DMS53 treated with DMSO at 0.1 percent for 48 hours (cell line): ENCODE data around the gene SIGLEC7.

Experiments used
- DNase-seq: peaks from one replicate; lab custom pipeline; 2025; ENCODE audit not compliant: unreplicated experiment; lab: John Stamatoyannopoulos, UW

The SIGLEC7 gene

DNA sequence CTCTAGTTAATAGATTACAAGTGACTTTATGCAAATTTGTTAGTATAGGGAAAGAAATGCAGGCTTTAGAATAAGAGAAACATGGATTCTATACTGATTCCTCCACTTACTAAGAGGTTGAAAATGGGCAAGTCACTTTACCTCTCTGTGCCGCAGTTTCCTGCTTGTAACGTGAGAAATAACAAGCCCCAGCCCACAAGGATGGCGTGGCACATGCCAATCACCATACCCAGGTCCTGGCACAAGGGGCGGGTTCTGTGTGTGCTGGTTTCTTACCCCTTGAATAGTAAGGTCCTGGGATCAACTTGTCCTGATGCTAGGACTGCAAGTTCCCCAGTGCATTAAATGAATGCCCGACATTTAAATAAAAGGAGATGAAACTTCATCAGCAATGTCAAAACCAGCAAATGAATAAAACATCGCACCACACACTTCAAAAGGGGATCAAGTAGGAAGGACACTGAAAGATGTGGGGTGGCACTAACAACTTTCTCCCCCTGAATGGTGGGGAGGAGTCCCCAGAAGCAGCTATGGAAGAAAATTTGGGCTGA, 25.3 kb upstream of the SIGLEC7 start:
- DNase-seq: no peak

DNA sequence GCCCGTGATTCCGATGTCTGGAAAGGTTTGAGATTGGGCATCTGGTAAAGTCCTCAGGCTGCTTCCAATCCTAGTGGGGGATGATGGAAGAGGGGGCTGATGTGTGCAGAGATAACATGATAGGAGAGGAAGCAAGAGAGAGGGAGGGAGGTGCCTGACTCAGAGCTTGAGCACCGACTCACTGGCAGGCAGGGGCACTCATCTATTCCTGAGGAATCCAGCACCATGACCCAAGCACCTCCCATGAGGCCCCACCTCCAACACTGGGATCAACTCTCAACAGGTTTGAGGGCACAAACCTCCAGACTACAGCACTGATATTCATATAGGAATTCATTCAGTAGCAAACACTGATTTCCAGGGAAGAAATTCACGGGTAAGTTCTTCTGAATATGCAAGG, 23.0 kb upstream of the SIGLEC7 start:
- DNase-seq: no peak

DNA sequence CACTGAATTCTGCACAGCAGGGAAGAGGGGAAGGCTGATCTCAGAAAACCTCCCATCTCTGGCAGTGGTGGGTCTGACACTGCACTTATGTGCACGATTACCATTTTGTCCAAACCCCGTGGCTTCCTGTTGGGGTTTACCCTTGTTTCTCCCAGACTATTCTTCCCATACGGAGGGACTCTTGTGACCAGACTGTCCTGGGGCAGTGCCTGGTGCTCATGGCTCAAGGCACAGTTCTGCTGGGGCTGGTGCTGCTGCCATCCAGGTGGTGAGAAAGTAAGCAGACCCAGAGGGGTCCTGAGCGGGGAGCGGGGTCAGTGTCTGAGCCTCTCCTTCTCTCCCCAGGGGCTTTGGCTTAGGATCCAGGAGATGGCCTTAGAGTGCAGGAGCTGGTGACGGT, 22.5 kb upstream of the SIGLEC7 start:
- DNase-seq: no peak

DNA sequence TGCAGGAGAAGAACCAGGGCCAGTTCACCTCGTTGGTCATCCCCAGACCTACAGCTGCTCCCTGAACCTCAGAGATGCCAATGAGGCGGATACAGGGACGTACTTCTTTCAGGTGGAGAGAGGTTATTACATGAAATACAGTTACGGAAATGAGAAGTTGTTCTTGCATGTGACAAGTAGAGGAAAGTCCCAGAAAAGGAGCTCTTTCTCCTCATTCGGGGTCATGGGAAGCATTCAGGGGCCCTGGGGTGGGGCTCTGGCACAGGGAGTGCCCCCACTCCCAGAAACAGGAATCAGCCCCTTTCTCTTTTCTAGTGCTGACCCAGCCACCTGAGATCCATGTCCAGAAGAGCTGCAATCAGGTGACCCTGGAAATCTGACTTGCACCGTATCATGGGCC, 21.9 kb upstream of the SIGLEC7 start:
- no peak for DNase-seq

DNA sequence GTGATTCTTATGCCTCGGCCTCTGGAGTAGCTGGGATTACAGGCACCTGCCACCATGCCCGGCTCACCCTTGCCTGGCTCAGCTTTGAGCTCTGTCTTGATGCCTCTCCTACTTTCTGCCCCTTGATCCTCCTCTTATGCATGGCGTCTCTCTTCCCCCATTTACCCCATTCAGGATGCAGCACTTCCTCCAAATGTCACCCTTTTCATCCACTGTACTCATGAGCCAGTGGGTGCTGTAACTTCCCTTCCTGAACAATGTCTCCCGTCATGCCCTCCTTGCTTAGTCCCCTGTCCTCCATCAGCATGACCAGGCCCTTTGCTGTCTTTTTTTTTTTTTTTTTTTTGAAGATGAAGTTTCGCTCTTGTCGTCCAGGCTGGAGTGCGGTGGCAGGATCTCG, 20.8 kb upstream of the SIGLEC7 start:
- no peak for DNase-seq

DNA sequence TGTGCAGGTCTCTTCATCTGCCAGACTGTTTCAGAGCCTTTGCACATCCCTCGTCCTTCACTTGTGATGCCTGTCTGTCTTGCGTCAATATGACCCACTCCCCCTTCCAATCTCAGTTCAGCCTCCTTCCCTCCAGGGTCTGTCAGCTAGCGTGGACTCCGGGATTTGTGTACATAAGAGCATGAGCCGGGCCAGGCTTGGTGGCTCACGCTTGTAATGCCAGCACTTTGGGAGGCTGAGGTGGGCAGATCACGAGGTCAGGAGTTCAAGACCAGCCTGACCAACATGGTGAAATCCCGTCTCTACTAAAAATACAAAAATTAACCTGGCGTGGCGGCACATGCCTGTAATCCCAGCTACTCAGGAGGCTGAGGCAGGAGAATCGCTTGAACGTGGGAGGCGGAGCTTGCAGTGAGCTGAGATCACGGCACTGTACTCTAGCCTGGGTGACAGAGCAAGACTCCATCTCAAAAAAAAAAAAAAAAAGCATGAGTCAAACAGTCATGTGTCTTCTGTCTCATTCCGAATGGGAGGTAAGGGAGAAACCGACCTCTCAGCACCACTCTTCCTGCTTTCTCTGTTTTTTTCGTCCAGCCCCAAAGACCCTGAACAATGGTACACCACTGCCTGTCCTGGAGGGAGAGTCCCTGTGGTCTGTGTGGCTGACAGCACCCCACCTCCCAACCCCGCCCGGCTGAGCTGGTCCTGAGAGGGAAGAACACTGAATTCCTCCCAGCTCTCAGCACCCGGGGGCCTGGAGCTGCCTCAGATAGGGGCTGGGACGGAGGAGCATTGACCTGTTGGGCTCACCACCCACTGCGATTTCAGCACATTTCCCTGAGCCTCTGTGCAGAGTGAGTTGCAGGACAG, 19.8 kb upstream of the SIGLEC7 start:
- DNase-seq: no peak

DNA sequence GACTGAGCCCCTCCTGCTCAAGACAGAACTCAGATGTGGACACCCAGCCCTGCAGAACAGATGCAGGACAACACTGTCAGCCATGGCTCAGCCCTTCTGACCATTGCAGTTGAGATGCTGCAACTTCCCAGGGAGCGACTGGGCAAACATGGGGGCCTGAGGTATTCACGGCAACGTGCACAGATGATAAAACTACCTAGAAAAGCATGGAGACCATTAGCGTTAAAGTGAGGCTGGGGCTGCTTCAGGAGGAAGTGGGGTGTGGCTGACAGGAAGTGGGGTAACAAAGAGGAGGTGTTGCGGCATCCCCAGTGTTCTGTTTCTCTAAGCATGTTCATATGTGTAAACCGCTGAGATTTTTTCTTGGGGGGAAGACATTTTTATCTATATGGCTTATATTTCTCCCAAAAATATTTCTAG, 18.7 kb upstream of the SIGLEC7 start:
- no peak for DNase-seq

DNA sequence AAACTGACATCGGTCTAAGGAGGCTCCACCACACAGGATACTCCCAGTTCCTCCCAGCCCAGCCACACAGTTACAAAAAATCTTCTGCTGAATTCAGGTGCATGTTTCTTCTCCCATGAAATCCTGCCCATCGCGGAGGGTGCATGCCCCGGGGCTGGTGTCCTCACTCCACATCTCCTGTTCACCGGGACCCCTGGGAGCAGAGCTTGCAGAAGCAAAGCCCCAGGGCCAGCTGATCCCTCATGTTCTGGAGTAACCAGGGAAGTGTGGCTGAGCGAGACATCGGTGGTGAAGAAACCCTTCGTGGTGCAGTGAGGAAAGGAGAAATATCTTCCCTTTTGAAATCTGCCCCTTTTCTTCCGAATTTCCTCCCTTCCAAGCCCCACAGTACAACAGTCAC, 18.3 kb upstream of the SIGLEC7 start:
- DNase-seq: no peak

DNA sequence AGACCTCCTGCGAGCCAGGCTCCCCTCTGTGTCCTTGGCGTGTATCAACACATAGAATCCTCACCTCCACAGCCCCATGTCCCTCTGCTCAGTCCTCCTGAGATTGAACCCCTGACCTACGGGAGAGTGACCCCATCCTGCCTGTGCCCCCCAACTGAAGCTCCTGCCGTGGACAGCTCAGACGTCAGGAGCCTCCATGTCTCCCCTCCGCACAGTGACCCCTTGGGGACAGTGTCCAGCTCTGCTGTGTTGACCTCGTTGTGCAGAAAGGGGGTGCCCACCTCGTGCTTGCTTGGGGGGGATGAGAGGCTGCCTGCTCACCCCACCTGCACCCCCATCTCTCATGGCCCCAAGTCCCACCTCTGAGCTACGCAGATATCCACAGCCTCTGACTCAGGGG, 17.9 kb upstream of the SIGLEC7 start:
- no peak for DNase-seq

DNA sequence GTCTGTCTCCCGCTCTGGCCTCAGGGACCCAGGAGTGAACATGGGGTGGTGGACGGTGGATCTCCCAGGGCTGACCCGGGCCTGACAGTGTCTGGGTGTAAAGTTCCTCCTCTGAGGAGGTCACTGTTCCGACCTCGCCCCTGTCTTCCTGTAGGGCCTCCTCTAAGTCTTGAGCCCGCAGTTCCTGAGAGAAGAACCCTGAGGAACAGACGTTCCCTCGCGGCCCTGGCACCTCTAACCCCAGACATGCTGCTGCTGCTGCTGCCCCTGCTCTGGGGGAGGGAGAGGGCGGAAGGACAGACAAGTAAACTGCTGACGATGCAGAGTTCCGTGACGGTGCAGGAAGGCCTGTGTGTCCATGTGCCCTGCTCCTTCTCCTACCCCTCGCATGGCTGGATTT, 17.4 kb upstream of the SIGLEC7 start, which contains the start of gene SIGLEC9:
Gene SIGLEC9 (plus strand): TSS at position 178 of the 400 bp plus-strand sequence. CDS start 69 bp downstream, at position 247.
- DNase-seq: no peak

DNA sequence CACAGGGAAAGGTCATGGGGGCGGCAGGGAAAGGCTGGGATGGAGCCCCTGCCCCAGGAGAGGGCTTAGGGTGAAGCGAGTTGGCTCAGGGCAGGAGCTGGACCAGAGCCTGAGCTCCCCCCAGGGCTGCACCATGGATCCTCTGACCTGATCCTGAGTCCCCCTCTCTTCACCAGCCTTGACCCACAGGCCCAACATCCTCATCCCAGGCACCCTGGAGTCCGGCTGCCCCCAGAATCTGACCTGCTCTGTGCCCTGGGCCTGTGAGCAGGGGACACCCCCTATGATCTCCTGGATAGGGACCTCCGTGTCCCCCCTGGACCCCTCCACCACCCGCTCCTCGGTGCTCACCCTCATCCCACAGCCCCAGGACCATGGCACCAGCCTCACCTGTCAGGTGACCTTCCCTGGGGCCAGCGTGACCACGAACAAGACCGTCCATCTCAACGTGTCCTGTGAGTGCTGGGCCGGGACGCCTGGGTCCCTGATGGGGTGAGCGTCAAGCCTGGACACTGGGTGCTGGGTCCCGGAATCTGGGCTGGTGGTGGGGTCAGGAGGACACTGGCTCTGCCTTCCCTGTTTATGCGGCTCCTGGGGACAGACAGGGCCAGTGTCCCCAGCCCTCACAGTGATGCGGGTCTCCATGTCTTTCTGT, 16.6 kb upstream of the SIGLEC7 start:
- DNase-seq: no peak

DNA sequence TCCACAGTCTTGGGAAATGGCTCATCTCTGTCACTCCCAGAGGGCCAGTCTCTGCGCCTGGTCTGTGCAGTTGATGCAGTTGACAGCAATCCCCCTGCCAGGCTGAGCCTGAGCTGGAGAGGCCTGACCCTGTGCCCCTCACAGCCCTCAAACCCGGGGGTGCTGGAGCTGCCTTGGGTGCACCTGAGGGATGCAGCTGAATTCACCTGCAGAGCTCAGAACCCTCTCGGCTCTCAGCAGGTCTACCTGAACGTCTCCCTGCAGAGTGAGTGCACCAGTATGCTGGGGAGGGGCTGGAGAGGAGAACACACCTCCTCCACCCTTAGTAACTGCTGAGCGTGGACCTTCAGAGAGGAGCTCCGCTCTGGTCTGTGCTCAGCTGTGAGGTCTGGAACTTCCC, 15.1 kb upstream of the SIGLEC7 start:
- no peak for DNase-seq

DNA sequence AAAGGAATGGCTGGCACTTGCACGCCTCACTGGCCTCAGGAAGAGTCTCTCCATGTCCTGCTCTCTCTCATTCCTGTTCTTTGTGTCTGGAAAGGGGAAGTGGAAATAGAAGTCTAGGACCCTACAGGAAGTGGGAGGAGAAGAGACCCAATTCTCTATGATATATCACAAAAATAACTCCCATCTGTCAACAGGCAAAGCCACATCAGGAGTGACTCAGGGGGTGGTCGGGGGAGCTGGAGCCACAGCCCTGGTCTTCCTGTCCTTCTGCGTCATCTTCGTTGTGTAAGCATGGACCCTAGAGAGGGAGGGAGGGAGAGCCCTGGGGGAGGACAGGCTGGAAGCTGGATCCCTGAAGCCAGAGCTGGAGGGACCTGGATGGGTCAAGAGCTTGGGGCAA, 14.3 kb upstream of the SIGLEC7 start:
- no peak for DNase-seq

DNA sequence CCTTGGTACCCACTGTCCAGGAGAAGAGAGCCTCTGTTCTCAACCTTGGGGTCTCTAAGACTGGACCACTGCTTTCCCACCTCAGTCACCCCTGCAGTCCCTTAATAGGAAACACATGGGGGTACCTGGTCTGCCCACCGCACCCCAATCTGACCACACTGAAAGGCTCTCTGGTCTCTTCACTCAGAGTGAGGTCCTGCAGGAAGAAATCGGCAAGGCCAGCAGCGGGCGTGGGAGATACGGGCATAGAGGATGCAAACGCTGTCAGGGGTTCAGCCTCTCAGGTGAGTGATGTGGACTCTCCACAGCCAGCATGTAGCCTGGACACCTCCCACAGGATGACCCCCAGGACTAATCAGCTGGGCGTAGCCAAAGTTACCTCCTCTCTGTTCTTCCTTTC, 13.9 kb upstream of the SIGLEC7 start:
- DNase-seq: no peak

DNA sequence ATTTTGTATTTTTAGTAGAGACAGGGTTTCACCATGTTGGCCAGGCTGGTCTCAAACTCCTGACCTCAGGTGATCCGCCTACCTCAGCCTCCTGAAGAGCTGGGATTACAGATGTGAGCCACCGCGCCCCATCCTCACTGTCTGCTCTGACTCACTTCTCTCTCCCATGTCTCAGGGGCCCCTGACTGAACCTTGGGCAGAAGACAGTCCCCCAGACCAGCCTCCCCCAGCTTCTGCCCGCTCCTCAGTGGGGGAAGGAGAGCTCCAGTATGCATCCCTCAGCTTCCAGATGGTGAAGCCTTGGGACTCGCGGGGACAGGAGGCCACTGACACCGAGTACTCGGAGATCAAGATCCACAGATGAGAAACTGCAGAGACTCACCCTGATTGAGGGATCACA, 12.4 kb upstream of the SIGLEC7 start:
- no peak for DNase-seq

DNA sequence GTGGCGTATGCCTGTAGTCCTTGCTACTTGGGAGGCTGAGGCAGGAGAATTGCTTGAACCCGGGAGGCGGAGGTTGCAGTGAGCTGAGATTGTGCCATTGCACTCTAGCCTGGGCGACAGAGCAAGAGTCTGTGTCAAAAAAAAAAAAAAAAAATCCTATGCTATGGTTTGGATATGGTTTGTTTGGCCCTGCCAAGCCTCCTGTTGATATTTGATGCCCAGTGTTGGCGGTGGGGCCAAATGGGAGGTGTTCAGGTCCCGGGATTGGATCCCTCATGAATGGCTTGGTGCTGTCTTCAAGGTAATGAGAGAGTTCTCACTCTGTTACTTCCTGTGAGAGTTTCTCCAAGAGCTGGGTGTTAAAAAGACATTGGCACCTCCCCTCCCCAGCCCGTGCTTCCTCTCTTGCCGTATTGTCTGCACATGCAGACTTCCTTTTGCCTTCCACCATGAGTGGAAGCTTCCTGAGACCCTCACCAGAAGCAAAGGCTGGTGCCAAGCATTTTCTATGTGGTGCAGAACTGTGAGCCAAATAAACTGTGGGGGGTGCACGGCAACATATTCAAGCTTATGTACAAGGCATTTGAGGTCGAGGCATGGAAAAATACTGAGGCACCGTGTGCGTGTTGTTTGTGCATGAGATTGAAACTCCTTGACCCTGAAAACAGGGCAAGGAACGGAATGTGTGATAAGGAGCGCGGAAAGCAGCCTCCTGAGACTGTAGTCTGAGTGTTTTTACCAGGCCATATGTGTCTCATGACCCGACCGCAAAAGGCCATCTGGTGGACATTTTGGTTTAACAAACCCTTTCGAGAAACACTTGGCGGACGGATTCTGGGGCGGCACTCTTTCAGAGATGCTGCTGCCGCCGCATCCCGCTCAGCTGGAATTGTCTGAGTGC, 10.1 kb upstream of the SIGLEC7 start:
- no peak for DNase-seq

DNA sequence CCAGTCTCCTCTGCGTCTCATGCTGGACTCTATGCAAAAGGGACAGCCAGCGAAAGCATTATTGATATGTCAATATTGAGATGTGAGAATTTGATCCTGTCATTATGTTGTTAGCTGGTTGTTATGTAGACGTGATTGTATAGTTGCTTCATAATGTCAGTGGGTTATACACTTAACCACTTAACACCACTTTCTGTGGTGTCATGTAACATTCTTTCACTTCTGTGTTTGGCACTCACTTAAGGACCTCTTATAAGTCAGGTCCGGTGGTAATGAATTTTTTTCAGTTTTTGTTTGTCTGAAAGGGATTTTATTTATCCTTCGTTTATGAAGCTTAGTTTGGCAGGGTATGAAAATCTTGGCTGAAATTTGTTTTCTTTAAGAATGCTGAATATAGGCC, 7.1 kb upstream of the SIGLEC7 start:
- DNase-seq: no peak

DNA sequence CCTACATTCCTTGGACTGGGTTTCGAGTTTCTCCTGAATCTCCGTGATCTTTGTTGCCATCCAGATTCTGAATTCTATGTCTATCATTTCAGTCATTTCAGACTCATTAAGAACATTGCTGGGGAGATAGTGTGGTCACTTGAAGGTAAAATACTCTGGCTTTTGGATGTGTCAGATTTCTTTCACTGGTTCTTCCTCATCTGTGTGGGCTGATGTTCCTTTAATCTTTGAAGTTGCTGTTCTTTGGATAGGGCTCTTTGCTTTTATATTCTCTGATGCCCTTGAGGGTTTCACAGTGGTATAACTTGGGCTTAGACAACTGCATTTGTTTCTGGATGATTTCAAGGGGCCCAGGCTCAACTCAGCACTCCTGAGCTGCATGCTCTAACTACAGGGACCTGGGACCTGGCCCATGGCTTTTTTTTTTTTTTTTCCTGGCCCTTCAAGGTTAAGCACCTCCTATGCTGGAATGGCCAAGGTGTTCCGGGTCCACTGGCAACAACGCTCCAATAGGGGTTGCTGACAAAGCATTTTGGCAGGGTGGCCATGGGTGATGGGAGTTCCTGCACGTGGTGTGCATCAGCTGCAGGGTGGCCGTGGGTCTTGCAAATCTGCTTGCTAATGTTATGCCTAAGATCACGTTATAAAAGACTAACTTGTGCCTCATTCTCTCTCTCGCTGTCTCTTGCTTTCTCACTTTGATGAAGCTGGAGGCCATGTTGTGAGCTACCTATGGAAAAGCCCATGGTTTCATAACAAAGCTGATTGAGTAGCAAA, 5.9 kb upstream of the SIGLEC7 start:
- no peak for DNase-seq

DNA sequence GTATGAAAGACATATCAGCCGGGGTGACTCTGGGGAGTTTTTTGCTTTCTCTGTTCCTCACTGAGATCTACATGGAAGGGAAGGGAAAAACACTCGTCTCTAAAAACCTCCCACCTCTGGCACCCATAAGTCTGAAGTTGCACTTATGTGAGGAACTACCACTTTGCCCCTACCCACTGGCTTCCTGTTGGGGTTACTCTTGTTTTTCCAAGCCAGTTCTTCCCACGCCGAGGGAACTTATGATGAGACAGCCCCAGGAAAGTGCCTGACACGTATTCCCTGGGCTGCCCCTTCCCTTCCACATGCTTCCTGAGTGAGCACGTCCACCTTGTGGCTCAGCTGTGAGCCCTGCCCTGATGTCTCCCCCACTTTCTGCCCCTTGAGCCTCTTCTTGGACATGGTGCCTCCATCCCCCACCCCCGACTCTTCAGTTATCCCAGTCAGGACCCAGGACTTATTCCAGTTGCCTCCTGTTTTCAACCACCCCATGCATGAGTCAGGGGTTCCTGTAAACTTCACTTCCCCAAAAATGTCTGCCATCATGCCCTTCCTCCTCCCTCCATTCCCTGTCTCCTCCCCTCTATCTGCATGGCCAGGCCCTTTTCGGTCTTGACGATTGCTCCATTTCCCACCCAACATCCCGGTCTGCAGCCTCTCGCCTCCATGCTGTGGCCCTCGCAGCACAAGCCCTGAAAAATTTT, 5.1 kb upstream of the SIGLEC7 start:
- no peak for DNase-seq
